Tibial nerve (tissue), 3 donors: ENCODE measurements around the gene RTP5.

Experiments used
- CTCF ChIP-seq, 5 experiments: fragments of 200-600 bp in 3 of 5; fragments of 450-650 bp in 2 of 5; sonication (generic) in 3 of 5; IDR thresholded peaks; one replicate each; pipeline ENCODE4 v1.5.1; 2016 to 2019; ENCODE audit warnings: antibody characterized with exemption in 5 of 5, mild to moderate bottlenecking in 3 of 5, moderate library complexity in 2 of 5
- POLR2A ChIP-seq, 2 donors: fragments of 450-650 bp; IDR thresholded peaks; one replicate each; pipeline ENCODE4 v1.6.1; 2017; ENCODE audit warnings: antibody characterized with exemption in 2 of 2, mild to moderate bottlenecking in 2 of 2, moderate library complexity in 2 of 2

DNA sequence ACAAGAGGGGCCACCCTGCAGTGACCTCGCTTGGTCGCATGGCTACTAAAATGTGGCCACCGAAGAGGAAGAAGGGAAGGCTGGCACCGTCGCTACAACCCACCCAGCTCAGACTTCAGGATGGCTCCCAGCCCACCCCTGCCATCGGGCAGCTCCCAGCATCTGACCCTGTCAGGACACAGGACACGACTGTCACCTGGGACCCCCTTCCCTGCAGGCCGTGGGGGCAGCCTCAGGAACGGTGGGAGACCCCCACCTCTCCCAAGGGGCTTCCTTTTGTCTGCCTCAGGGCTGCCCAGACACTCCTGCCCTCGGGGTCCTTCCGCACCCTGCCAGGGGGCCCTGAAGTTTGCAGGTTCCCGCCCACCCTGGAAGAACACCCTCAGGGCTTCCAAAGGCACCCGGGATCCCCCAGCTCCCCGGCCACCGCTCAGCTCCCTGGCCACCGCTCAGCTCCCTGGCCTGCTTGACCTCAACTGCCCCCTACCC lies 7.7 kb downstream of the RTP5 start:
- TF ChIP-seq POLR2A (IDR thresholded peaks at IDR 0.05), result no peak
- TF ChIP-seq CTCF (IDR thresholded peaks at IDR 0.05), result no peak
